GM18861 (cell line): Measurements from ENCODE around the gene DHX34.
"Not testable (repeated sequence)": the region's sequence is repeated elsewhere in the genome, so short reads cannot be mapped to it uniquely, and the experiment has no call there.

Experiments used
- ATAC-seq: cut with Tn5 transposase; IDR thresholded peaks from one replicate; pipeline ENCODE4 v1.9.1; 2021; ENCODE audit not compliant: unreplicated experiment

The DHX34 gene

GRCh38 chr19:47323872-47324271 lies 25.2 kb upstream of the DHX34 start:
- ATAC-seq = no peak

DNA sequence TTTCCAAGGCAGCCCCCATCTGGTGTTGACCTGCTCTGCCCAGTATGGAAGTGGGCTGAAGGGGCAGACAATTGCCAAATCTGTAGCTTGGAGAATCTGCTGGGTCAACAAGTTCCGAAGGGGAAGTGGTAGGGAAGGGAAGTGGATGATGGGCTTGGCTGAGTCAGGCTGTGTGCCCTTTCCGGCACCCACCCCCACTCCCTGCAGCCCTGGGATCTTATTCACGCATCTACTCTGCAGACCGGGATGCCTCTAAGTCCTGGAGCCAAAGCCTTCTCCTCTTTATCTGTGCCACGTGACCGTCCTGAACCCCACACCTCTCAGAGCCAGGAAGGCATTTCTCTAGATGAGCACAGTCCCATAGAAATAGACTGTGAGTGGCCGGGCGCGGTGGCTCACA lies 24.6 kb upstream of the DHX34 start:
- ATAC-seq = no peak

- no peak for ATAC-seq
Measured at GRCh38 chr19:47330466-47330869, 18.6 kb upstream of the DHX34 start.

DNA sequence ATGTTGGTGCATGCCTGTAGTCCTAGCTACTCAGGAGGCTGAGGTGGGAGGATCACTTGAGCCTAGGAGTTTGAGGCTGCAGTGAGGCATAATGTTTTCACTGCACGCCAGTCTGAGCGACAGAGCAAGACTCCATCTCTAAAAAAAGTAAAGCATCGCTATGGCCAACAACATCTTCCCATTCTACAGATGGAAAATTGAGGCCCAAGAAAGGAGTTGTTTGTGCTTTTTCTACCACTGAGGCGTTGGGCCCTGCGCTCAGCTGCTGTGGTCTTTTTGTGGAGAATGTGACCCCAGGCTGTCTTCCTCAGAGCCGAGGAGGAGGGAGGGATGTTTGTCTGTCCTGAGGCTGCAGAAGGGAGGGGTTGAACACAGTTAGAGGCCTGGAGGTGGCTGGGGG lies 17.6 kb upstream of the DHX34 start:
- no peak for ATAC-seq

GRCh38 chr19:47331931-47332547 lies 17.1 kb upstream of the DHX34 start, which contains the start of gene C5AR2:
Gene C5AR2 (plus strand): TSS chr19:47332175. CDS start chr19:47340800, 8,625 bp downstream.
- no peak for ATAC-seq

- ATAC-seq = not testable (repeated sequence)
Measured at GRCh38 chr19:47336765-47337718, 12.1 kb upstream of the DHX34 start.

DNA sequence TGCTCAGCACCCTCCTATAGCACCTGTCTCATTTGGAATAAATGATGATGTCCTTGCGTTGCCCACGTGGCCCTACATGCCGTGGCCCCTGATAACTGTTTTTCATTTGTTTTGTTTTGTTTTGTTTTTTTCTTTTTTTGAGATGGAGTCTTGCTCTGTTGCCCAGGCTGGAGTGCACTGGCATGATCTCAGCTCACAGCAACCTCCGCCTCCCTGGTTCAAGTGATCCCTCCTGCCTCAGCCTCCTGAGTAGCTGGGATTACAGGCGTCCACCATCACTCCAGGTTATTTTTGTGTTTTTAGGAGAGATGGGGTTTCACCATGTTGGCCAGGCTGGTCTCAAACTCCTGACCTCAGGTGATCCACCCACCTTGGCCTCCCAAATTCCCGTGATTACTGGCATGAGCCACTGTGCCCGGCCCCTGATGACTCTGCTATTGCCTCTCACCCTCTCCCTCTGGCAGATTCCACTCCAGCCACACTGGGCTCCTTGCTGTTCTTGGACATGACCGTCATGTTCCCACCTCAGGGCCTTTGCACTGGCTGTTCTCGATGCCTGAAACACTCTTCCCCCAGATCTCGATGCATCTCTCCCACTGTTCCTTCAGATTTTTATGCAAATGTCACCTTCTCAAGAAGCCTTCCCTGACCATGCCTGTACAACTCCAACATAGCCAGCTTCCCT lies 9.8 kb upstream of the DHX34 start:
- no peak for ATAC-seq

- no peak for ATAC-seq
Measured at GRCh38 chr19:47340477-47341208, 8.5 kb upstream of the DHX34 start.

DNA sequence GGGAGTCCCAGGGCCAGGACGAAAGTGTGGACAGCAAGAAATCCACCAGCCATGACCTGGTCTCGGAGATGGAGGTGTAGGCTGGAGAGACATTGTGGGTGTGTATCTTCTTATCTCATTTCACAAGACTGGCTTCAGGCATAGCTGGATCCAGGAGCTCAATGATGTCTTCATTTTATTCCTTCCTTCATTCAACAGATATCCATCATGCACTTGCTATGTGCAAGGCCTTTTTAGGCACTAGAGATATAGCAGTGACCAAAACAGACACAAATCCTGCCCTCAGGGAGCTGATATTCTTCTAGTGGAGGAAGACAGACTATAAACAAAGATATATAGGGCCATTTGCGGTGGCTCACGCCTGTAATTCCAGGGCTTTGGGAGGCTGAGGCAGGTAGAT lies 7.4 kb upstream of the DHX34 start:
- no peak for ATAC-seq

GRCh38 chr19:47343194-47343802 lies 5.8 kb upstream of the DHX34 start:
- ATAC-seq = no peak

DNA sequence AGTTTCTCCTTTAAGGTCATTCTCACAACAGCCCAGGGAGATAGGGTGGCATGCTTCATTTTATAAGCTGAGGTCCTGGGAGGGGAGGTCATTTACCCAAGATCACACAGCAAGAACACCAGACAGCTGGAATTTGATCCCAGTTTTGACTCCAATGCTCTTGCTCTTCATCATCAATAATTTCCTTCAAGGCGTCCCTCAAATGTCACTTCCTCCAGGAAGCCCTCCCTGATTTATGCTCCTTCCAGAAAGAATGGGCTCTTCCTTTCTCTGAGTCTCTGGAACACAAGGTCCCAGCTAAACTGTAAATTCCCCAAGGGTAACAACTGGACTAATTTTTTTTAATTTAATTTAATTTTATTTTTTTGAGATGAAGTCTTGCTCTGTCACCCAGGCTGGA lies 4.7 kb upstream of the DHX34 start:
- ATAC-seq = no peak

DNA sequence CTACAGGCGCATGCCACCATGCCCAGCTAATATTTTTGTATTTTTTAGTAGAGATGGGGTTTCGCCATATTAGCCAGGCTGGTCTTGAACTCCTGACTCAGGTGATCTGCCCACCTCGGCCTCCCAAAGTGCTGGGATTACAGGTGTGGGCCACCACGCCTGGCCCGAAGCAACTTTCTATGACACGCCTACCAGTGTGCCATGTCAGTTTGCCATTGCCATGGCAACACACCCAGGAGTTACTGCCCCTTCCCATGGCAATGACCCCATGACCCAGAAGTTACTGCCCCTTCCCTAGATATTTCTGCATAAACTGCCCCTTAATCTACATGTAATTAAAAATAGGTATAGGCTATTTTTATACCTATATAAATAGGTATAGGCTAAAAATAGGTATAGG lies 3.1 kb upstream of the DHX34 start:
- ATAC-seq = not testable (repeated sequence)

- ATAC-seq = no peak
Measured at GRCh38 chr19:47350630-47351029, 1.5 kb downstream of the DHX34 start.

- no peak for ATAC-seq
Measured at GRCh38 chr19:47351548-47351947, 2.4 kb downstream of the DHX34 start.

GRCh38 chr19:47352095-47352494 lies 3.0 kb downstream of the DHX34 start:
- no peak for ATAC-seq

DNA sequence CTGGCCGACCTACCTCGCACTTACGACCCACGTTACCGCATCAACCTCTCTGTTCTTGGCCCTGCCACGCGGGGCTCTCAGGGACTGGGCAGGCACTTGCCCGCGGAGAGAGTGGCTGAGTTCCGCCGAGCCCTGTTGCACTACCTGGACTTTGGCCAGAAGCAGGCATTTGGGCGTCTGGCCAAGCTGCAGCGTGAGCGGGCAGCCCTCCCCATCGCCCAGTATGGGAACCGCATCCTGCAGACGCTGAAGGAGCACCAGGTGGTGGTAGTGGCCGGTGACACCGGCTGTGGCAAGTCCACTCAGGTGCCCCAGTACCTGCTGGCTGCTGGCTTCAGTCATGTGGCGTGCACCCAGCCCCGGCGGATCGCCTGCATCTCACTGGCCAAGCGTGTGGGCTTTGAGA lies 4.2 kb downstream of the DHX34 start:
- no peak for ATAC-seq

GRCh38 chr19:47356900-47357299 lies 7.8 kb downstream of the DHX34 start:
- no peak for ATAC-seq

- no peak for ATAC-seq
Measured at GRCh38 chr19:47357788-47358680, 8.9 kb downstream of the DHX34 start.

- ATAC-seq = no peak
Measured at GRCh38 chr19:47358936-47359335, 9.8 kb downstream of the DHX34 start.

GRCh38 chr19:47362321-47362720 lies 13.2 kb downstream of the DHX34 start:
- no peak for ATAC-seq
